ENCODE data around the gene ARRDC1. TPM values are rescaled to one million over a fixed set of nuclear protein-coding genes. Genes with fewer than 3 reads are reported as not detected.

ARRDC1 gene
- total RNA-seq, 1 donor from 2014 or later, result 36.5 TPM

DNA sequence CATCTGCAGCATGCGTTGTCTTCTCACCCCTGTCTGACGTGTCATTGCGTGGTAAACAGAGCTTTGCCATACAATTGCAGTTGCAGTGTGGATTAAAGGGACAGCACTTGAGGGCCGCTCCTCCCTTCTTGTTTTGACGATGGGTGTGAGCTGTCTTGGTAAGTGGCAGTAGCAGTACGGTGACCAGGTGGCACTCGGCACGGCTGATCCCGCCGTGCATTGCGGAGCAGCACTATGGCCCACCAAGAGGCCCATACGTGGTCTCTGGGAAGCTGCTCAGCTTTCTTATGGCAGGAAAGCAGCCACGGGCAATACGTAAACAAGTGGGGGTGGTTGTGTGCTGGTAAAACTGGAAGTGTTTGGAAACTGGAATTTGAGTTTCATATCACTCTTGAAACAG is 38.4 kb downstream of the ARRDC1 start:
- H3K27me3 Mint-ChIP-seq (ENCODE audit: low read depth), result no peaks in the 10 kb centered on the region
- H3K4me3 Mint-ChIP-seq, result no peak overlapping the region
- H3K9me3 Mint-ChIP-seq, result no peaks in the 10 kb centered on the region
- TF ChIP-seq, protein P1, sequence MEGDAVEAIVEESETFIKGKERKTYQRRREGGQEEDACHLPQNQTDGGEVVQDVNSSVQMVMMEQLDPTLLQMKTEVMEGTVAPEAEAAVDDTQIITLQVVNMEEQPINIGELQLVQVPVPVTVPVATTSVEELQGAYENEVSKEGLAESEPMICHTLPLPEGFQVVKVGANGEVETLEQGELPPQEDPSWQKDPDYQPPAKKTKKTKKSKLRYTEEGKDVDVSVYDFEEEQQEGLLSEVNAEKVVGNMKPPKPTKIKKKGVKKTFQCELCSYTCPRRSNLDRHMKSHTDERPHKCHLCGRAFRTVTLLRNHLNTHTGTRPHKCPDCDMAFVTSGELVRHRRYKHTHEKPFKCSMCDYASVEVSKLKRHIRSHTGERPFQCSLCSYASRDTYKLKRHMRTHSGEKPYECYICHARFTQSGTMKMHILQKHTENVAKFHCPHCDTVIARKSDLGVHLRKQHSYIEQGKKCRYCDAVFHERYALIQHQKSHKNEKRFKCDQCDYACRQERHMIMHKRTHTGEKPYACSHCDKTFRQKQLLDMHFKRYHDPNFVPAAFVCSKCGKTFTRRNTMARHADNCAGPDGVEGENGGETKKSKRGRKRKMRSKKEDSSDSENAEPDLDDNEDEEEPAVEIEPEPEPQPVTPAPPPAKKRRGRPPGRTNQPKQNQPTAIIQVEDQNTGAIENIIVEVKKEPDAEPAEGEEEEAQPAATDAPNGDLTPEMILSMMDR (IDR thresholded peaks at IDR 0.05; ENCODE audit: unreplicated experiment), result no peak
- peaks cover 26% of the 10 kb centered on the region for H3K36me3 Mint-ChIP-seq
- peaks cover 4% of the 10 kb centered on the region for H3K4me1 Mint-ChIP-seq
- DNase-seq (ENCODE audit: low spot score in 2 of 2, unreplicated experiment in 2 of 2), result no peak
- no peak overlapping the region for H3K27ac Mint-ChIP-seq

DNA sequence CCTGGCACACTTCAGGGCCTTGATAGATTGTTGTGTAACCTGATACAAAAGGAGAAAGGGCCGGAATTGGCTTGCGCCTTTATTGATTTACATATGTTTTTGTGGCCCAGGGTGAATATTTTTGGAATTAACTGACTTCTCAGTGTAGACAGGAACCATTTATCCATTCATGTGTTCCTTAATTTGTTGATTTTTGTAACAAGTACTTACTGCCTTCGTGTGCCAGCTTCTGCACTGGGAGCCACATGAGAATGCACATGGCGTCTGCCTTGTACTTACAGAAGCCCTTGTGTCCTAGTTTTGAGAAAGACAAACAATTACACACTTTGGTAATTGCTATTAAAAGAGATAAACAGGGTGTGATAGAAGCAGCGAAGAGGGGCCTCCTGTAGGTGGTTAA is 39.7 kb downstream of the ARRDC1 start:
- H3K27ac Mint-ChIP-seq, result no peak overlapping the region
- TF ChIP-seq, protein P1 (IDR thresholded peaks at IDR 0.05; ENCODE audit: unreplicated experiment), result no peak

DNA sequence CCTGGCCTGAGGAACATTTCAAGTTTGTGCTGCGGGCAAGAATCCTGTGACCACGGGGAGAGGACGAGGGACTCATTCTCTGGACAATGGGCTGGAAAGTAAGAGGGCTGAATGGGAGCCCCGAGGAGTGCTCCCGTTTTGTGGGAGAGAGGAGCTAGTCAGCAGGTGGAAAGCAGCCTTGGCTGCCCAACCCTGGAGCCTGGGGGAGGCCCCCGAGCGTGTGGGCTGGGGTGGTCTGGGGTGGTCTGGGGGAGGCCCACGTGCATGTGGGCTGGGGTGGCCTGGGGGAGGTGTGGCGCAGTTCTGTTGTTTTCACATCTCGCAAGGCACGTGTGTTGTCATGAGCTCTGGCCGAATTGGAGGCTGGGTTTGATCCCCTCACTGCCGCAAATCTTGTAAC is 40.9 kb downstream of the ARRDC1 start:
- TF ChIP-seq, protein P1 (IDR thresholded peaks at IDR 0.05; ENCODE audit: unreplicated experiment), result no peak
- H3K9me3 Mint-ChIP-seq, result no peaks in the 10 kb centered on the region
- peaks cover 4% of the 10 kb centered on the region for H3K4me1 Mint-ChIP-seq
- H3K27ac Mint-ChIP-seq, result peak overlapping the region; percentile 35
- H3K27me3 Mint-ChIP-seq (ENCODE audit: low read depth), result no peaks in the 10 kb centered on the region
- H3K36me3 Mint-ChIP-seq, result peaks cover 35% of the 10 kb centered on the region
- H3K4me3 Mint-ChIP-seq, result no peak overlapping the region
- no peak for DNase-seq (ENCODE audit: low spot score in 2 of 2, unreplicated experiment in 2 of 2)

More for the DNA sequence above, 39.7 kb downstream of the ARRDC1 start:
- Mint-ChIP-seq H3K27me3 (ENCODE audit: low read depth) (no peaks in the 10 kb centered on the region), H3K4me3 (no peak overlapping the region), H3K9me3 (no peaks in the 10 kb centered on the region), H3K36me3 (peaks cover 31% of the 10 kb centered on the region), H3K4me1 (peaks cover 4% of the 10 kb centered on the region)
- no peak for DNase-seq (ENCODE audit: low spot score in 2 of 2, unreplicated experiment in 2 of 2)

DNA sequence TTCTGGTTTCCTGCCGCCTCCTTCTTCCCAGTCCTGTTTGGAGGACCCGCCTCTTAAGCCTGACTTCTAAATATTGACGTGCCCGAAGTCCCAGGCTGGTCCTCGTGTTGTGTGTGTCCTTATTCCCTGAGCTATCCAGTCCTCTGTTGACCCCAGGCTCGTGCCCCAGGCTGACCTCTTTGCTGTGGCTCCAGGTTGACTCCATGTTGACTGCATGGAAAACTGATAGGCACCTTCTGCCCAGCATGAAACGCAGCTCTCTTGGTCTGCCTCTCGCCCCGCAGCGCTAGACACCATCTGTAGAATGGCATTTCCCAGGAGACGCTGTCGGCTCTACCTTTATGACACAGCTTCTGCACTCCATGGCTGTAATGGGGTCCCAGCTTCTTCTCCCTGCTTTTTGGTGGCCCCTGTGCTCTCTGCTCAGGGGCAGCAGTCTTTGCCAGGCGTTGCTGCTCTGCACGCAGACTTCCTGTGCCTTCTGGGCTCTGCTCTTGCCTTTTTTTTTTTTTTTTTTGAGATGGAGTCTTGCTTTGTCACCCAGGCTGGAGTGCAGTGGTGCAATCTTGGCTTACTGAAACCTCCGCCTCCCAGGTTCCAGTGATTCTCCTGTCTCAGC is 41.7 kb downstream of the ARRDC1 start:
- Mint-ChIP-seq H3K27me3 (ENCODE audit: low read depth) (no peaks in the 10 kb centered on the region), H3K9me3 (no peaks in the 10 kb centered on the region), H3K4me3 (no peak overlapping the region), H3K27ac (peak overlapping the region; percentile 35), H3K4me1 (peaks cover 4% of the 10 kb centered on the region), H3K36me3 (peaks cover 35% of the 10 kb centered on the region)
- TF ChIP-seq, protein P1 (IDR thresholded peaks at IDR 0.05; ENCODE audit: unreplicated experiment), result no peak
- no peak for DNase-seq (ENCODE audit: low spot score in 2 of 2, unreplicated experiment in 2 of 2)

DNA sequence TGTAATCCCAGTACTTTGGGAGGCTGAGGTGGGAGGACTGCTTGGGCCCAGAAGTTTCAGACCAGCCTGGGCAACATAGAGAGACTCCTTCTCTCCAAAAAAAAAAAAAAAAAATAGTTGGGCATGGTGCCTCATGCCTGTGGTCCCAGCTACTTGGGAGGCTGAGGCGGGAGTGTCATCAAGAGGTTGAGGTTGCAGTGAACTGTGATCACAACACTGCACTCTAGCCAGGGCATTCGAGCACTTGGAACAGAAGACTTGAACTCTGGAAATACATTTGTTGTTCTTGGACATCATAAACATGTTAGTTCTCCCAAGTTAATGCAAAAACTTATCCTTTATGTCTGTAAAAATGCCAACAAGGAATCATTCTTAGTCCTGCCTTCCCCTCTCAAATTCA is 42.9 kb downstream of the ARRDC1 start:
- H3K27me3 Mint-ChIP-seq (ENCODE audit: low read depth), result no peaks in the 10 kb centered on the region
- H3K4me1 Mint-ChIP-seq, result peaks cover 4% of the 10 kb centered on the region
- no peak for DNase-seq (ENCODE audit: low spot score in 2 of 2, unreplicated experiment in 2 of 2)

More for the DNA sequence above, 42.9 kb downstream of the ARRDC1 start:
- TF ChIP-seq, protein P1 (IDR thresholded peaks at IDR 0.05; ENCODE audit: unreplicated experiment), result no peak
- H3K4me3 Mint-ChIP-seq, result no peak overlapping the region
- peaks cover 33% of the 10 kb centered on the region for H3K36me3 Mint-ChIP-seq
- H3K9me3 Mint-ChIP-seq, result no peaks in the 10 kb centered on the region
- no peak overlapping the region for H3K27ac Mint-ChIP-seq

Data from mesothelial cell of epicardium (in vitro differentiated cells).